HEK293 (cell line): ENCODE measurements around the gene ZNF385C.

Source experiments
- CTCF ChIA-PET: fragments of 350-600 bp; formaldehyde crosslinking; extraction: SDS; loops from one replicate; lab custom pipeline; 2021; ENCODE audit warnings: antibody characterized with exemption; lab: Yijun Ruan, JAX
- POLR2A ChIA-PET: fragments of 300-600 bp; formaldehyde crosslinking; extraction: SDS; loops from one replicate; lab custom pipeline; 2020; ENCODE audit warnings: antibody characterized with exemption, inconsistent platforms; lab: Yijun Ruan, JAX
- H3K27ac ChIP-seq: fragments of 200-500 bp; sonication (Bioruptor generic); 2 replicates; pipeline ENCODE4 v1.5.1; 2014; ENCODE audit warnings: low read depth, low read length, control low read depth, inconsistent platforms; ENCODE audit errors: extremely low read depth
- H3K36me3 ChIP-seq, 2 experiments: fragments of 200-500 bp in 1 of 2; sonication (Bioruptor generic) in 1 of 2; 1 replicate in 1 of 2; 2 replicates in 1 of 2; pipeline ENCODE4 v1.5.1; 2014 to 2017; ENCODE audit warnings: inconsistent platforms in 2 of 2, low read length in 2 of 2; ENCODE audit not compliant: control insufficient read depth in 2 of 2, insufficient read depth in 1 of 2
- H3K4me1 ChIP-seq: fragments of 200-500 bp; sonication (Bioruptor generic); 2 replicates; pipeline ENCODE4 v1.5.1; 2014; ENCODE audit warnings: mild to moderate bottlenecking, low read length, inconsistent platforms; ENCODE audit not compliant: control insufficient read depth, insufficient read depth
- H3K4me3 ChIP-seq: 2 replicates; pipeline ENCODE4 v1.5.1; 2011; ENCODE audit warnings: low read depth, mild to moderate bottlenecking, control low read depth, low read length, moderate library complexity
- H3K9me3 ChIP-seq: fragments of 200-500 bp; sonication (Bioruptor generic); 2 replicates; pipeline ENCODE4 v1.5.1; 2014; ENCODE audit warnings: low read depth, low read length, inconsistent platforms; ENCODE audit not compliant: control insufficient read depth, insufficient read depth
- BCL11A ChIP-seq: fragments of 450-650 bp; formaldehyde crosslinking; IDR thresholded peaks from 2 replicates; pipeline ENCODE4 v1.5.1; 2016; ENCODE audit warnings: low read depth, missing biosample characterization, missing genetic modification characterization
- BCL11B ChIP-seq: fragments of 450-650 bp; formaldehyde crosslinking; IDR thresholded peaks from 2 replicates; pipeline ENCODE4 v1.5.1; 2016; ENCODE audit warnings: low read depth, missing biosample characterization, missing genetic modification characterization
- GLI4 ChIP-seq: fragments of 450-650 bp; formaldehyde crosslinking; IDR thresholded peaks from 2 replicates; pipeline ENCODE4 v1.5.1; 2016; ENCODE audit warnings: missing biosample characterization, missing genetic modification characterization
- HOXA7 ChIP-seq: sonication (generic); formaldehyde crosslinking; IDR thresholded peaks from 2 replicates; pipeline ENCODE4 v1.8.1; 2022; ENCODE audit warnings: missing genetic modification reagents, borderline replicate concordance
- KLF9 ChIP-seq: fragments of 450-650 bp; formaldehyde crosslinking; IDR thresholded peaks from 2 replicates; pipeline ENCODE4 v1.5.1; 2016; ENCODE audit warnings: missing biosample characterization, missing genetic modification characterization, low read depth
- OSR2 ChIP-seq: fragments of 450-650 bp; formaldehyde crosslinking; IDR thresholded peaks from 2 replicates; pipeline ENCODE4 v1.5.1; 2016; ENCODE audit warnings: missing biosample characterization, missing genetic modification characterization
- ZBTB7A ChIP-seq: fragments of 450-650 bp; formaldehyde crosslinking; IDR thresholded peaks from 2 replicates; pipeline ENCODE4 v1.5.1; 2016; ENCODE audit warnings: low read depth, missing biosample characterization, missing genetic modification characterization
- ZNF10 ChIP-seq: fragments of 450-650 bp; formaldehyde crosslinking; IDR thresholded peaks from 2 replicates; pipeline ENCODE4 v1.5.1; 2017; ENCODE audit warnings: missing biosample characterization, missing genetic modification characterization
- ZNF140 ChIP-seq: fragments of 450-650 bp; formaldehyde crosslinking; IDR thresholded peaks from 2 replicates; pipeline ENCODE4 v1.5.1; 2016; ENCODE audit warnings: missing biosample characterization, missing genetic modification characterization
- ZNF16 ChIP-seq: fragments of 450-650 bp; formaldehyde crosslinking; IDR thresholded peaks from 2 replicates; pipeline ENCODE4 v1.5.1; 2016; ENCODE audit warnings: low read depth, missing biosample characterization, missing genetic modification characterization
- ZNF48 ChIP-seq: fragments of 450-650 bp; formaldehyde crosslinking; IDR thresholded peaks from 2 replicates; pipeline ENCODE4 v1.5.1; 2016; ENCODE audit warnings: missing biosample characterization, missing genetic modification characterization
- ZNF530 ChIP-seq: fragments of 450-650 bp; formaldehyde crosslinking; IDR thresholded peaks from 2 replicates; pipeline ENCODE4 v1.5.1; 2016; ENCODE audit warnings: low read depth, missing biosample characterization, missing genetic modification characterization
- ZNF561 ChIP-seq: fragments of 450-650 bp; IDR thresholded peaks from 2 replicates; pipeline ENCODE4 v1.5.1; 2018; ENCODE audit warnings: missing biosample characterization, missing genetic modification characterization, borderline replicate concordance
- ZNF596 ChIP-seq: fragments of 450-650 bp; IDR thresholded peaks from 2 replicates; pipeline ENCODE4 v1.5.0; 2018; ENCODE audit warnings: missing biosample characterization, mild to moderate bottlenecking, missing genetic modification characterization, moderate library complexity
- ZNF747 ChIP-seq: fragments of 450-650 bp; formaldehyde crosslinking; IDR thresholded peaks from 2 replicates; pipeline ENCODE4 v1.5.1; 2016; ENCODE audit warnings: missing biosample characterization, missing genetic modification characterization
- ZNF776 ChIP-seq: fragments of 450-650 bp; formaldehyde crosslinking; IDR thresholded peaks from 2 replicates; pipeline ENCODE4 v1.5.0; 2017; ENCODE audit warnings: missing biosample characterization, missing genetic modification characterization, borderline replicate concordance
- ZNF830 ChIP-seq: fragments of 450-650 bp; IDR thresholded peaks from 2 replicates; pipeline ENCODE4 v1.5.0; 2018; ENCODE audit warnings: missing biosample characterization, missing genetic modification characterization, low read depth, mild to moderate bottlenecking, moderate library complexity
- ZNF843 ChIP-seq: fragments of 450-650 bp; formaldehyde crosslinking; IDR thresholded peaks from 2 replicates; pipeline ENCODE4 v1.5.1; 2016; ENCODE audit warnings: missing biosample characterization, missing genetic modification characterization
- TF ChIP-seq, protein P1 (sequence below): fragments of 450-650 bp; formaldehyde crosslinking; IDR thresholded peaks from 2 replicates; pipeline ENCODE4 v1.5.1; 2017; ENCODE audit warnings: missing biosample characterization, missing genetic modification characterization
- TF ChIP-seq, protein P2 (sequence below): fragments of 450-650 bp; formaldehyde crosslinking; optimal IDR thresholded peaks from 2 replicates; pipeline ENCODE3; 2016; ENCODE audit warnings: missing biosample characterization, mild to moderate bottlenecking, missing genetic modification characterization
- TF ChIP-seq, protein P3 (sequence below): fragments of 450-650 bp; formaldehyde crosslinking; conservative IDR thresholded peaks from 2 replicates; pipeline ENCODE4 v1.5.1; 2016; ENCODE audit warnings: low read depth, missing biosample characterization, missing genetic modification characterization
- TF ChIP-seq, protein P4 (sequence below): fragments of 450-650 bp; IDR thresholded peaks from 2 replicates; pipeline ENCODE4 v1.5.1; 2018; ENCODE audit warnings: missing biosample characterization, mild to moderate bottlenecking, missing genetic modification characterization

The ZNF385C gene

DNA sequence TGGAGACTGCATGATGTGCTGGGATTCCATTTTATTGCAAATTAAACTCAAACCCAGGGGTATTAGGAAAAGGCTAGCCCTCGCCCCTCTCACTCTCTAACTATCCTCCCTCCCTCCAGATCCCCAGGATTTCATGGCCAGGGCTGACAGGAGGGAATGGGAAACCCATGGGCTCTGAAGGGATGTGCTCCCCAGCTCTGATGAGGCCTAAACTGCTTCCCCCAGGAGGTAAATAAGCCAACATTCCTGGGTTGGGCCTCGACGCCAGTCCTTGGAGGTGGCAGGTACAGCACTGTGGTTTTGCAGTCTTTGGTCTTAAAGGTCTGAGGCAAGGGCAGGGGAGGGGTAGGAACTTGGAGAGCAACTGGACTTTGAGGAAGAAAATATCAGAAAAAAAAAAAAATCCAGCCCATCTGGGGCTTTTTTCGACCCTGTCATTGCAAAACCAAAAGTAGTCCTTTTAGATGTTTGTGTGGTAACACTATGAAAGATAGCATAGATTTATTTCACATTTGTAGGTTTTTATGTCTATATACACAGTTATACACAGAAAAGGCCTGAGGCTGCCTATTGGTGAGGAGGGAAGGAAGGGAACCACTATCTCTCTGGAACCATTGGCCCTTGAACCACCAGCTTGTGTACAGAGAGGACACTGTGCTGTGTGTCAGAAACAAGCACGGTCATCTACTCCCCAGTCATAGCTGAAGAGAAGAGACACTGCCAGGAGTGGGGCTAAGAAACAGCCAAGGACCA is 59.9 kb downstream of the ZNF385C start (continued):
- TF ChIP-seq, protein P1, sequence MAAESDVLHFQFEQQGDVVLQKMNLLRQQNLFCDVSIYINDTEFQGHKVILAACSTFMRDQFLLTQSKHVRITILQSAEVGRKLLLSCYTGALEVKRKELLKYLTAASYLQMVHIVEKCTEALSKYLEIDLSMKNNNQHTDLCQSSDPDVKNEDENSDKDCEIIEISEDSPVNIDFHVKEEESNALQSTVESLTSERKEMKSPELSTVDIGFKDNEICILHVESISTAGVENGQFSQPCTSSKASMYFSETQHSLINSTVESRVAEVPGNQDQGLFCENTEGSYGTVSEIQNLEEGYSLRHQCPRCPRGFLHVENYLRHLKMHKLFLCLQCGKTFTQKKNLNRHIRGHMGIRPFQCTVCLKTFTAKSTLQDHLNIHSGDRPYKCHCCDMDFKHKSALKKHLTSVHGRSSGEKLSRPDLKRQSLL: no peak
- TF ChIP-seq ZNF48 (no peak), ZNF747 (tag by site-specific recombination) (no peak), ZNF561 (tag by site-specific recombination) (no peak), ZNF10 (no peak)
- TF ChIP-seq, protein P2, sequence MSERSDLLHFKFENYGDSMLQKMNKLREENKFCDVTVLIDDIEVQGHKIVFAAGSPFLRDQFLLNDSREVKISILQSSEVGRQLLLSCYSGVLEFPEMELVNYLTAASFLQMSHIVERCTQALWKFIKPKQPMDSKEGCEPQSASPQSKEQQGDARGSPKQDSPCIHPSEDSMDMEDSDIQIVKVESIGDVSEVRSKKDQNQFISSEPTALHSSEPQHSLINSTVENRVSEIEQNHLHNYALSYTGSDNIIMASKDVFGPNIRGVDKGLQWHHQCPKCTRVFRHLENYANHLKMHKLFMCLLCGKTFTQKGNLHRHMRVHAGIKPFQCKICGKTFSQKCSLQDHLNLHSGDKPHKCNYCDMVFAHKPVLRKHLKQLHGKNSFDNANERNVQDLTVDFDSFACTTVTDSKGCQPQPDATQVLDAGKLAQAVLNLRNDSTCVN (tag by site-specific recombination): no peak

DNA sequence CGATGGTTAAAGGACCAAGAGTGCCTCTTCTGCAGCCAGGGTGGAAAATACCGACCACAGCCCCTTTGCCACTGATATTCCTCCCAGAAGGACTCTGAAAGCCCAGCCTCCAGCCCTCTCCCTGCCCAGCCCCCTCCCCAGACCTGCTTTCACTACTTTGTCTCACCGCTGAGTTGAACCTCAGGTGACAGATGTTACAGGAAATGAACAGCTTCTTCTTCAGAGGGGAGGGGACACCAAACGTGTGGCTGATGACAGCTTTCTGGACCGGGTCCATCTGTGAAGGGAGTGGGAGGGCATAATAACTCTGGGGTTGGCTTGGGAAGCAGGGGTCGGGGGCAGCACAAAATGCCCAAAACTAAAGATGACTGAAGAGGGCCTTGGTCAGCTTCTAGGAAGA is 64.2 kb downstream of the ZNF385C start:
- no peak overlapping the region for H3K4me3 ChIP-seq
- ChIA-PET POLR2A (interaction anchor here (0.6 to 2.2 kb wide), 3 partner anchors 8 to 85 kb away, joined by 3 to 8 read pairs (median 3); no protein-coding TSS in a partner anchor), CTCF (interaction anchor here (0.7 to 1.9 kb wide), 8 partner anchors 9 to 70 kb away, joined by 3 to 11 read pairs (median 3); partner anchors contain the start of gene NKIRAS2)
- H3K4me1 ChIP-seq: no peaks in the 10 kb centered on the region
- H3K27ac ChIP-seq: no peak overlapping the region
- no peaks in the 10 kb centered on the region for H3K9me3 ChIP-seq
- no peak for TF ChIP-seq ZNF140
- TF ChIP-seq, protein P3, sequence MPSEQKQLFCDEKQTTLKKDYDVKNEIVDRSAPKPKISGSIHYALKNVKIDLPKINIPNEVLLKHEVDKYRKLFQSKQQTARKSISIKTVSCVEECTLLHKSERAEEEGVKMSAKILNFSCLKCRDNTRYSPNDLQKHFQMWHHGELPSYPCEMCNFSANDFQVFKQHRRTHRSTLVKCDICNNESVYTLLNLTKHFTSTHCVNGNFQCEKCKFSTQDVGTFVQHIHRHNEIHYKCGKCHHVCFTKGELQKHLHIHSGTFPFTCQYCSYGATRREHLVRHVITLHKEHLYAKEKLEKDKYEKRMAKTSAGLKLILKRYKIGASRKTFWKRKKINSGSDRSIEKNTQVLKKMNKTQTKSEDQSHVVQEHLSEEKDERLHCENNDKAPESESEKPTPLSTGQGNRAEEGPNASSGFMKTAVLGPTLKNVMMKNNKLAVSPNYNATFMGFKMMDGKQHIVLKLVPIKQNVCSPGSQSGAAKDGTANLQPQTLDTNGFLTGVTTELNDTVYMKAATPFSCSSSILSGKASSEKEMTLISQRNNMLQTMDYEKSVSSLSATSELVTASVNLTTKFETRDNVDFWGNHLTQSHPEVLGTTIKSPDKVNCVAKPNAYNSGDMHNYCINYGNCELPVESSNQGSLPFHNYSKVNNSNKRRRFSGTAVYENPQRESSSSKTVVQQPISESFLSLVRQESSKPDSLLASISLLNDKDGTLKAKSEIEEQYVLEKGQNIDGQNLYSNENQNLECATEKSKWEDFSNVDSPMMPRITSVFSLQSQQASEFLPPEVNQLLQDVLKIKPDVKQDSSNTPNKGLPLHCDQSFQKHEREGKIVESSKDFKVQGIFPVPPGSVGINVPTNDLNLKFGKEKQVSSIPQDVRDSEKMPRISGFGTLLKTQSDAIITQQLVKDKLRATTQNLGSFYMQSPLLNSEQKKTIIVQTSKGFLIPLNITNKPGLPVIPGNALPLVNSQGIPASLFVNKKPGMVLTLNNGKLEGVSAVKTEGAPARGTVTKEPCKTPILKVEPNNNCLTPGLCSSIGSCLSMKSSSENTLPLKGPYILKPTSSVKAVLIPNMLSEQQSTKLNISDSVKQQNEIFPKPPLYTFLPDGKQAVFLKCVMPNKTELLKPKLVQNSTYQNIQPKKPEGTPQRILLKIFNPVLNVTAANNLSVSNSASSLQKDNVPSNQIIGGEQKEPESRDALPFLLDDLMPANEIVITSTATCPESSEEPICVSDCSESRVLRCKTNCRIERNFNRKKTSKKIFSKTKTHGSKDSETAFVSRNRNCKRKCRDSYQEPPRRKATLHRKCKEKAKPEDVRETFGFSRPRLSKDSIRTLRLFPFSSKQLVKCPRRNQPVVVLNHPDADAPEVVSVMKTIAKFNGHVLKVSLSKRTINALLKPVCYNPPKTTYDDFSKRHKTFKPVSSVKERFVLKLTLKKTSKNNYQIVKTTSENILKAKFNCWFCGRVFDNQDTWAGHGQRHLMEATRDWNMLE (tag by site-specific recombination): no peak
- TF ChIP-seq HOXA7 (CRISPR knock-in tag): no peak
- TF ChIP-seq OSR2 (tag by site-specific recombination): no peak
- TF ChIP-seq GLI4 (tag by site-specific recombination): no peak
- H3K36me3 ChIP-seq: no peaks in the 10 kb centered on the region

DNA sequence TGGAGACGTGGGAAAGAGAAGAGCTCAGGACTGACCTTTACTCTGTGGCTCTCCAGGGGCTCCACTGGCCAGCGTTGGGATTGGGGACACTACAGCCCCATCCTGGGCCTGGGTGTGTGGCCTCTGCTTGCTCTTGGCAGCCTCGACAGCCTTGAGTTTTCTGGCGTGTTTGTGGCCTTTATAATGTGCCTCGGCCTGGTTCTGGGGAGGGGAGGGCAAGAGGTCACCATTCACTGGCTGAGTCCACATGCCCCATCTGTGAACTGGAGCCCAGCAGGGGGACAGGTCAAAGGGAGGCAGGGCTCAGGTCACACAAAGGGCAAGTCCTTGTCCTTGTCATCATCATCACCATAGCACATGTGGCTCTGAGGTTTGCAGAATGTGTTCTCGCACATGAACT is 66.7 kb downstream of the ZNF385C start:
- no peak overlapping the region for H3K27ac ChIP-seq
- no peaks in the 10 kb centered on the region for H3K36me3 ChIP-seq
- H3K4me1 ChIP-seq: no peaks in the 10 kb centered on the region
- TF ChIP-seq ZNF10 (no peak), BCL11B (tag by site-specific recombination) (no peak), KLF9 (tag by site-specific recombination) (no peak), ZNF843 (tag by site-specific recombination) (no peak), BCL11A (tag by site-specific recombination) (no peak), ZNF530 (tag by site-specific recombination) (no peak), ZNF776 (tag by site-specific recombination) (no peak), ZNF16 (no peak), ZNF596 (no peak), ZNF830 (no peak), ZBTB7A (tag by site-specific recombination) (no peak)
- TF ChIP-seq, protein P4, sequence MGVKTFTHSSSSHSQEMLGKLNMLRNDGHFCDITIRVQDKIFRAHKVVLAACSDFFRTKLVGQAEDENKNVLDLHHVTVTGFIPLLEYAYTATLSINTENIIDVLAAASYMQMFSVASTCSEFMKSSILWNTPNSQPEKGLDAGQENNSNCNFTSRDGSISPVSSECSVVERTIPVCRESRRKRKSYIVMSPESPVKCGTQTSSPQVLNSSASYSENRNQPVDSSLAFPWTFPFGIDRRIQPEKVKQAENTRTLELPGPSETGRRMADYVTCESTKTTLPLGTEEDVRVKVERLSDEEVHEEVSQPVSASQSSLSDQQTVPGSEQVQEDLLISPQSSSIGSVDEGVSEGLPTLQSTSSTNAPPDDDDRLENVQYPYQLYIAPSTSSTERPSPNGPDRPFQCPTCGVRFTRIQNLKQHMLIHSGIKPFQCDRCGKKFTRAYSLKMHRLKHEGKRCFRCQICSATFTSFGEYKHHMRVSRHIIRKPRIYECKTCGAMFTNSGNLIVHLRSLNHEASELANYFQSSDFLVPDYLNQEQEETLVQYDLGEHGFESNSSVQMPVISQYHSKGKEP: no peak
- no peaks in the 10 kb centered on the region for H3K9me3 ChIP-seq
- H3K4me3 ChIP-seq: no peak overlapping the region
- POLR2A ChIA-PET: interaction anchor here (1.1 kb wide), 1 partner anchor 12 kb away, joined by 3 read pairs; the partner anchor contains the start of gene NKIRAS2
- CTCF ChIA-PET: interaction anchor here (1.0 to 4.7 kb wide), 5 partner anchors 13 to 85 kb away, joined by 3 to 34 read pairs (median 12); partner anchors contain the start of genes DNAJC7 and NKIRAS2
